ENCODE data around the gene SLC15A4.

DNA sequence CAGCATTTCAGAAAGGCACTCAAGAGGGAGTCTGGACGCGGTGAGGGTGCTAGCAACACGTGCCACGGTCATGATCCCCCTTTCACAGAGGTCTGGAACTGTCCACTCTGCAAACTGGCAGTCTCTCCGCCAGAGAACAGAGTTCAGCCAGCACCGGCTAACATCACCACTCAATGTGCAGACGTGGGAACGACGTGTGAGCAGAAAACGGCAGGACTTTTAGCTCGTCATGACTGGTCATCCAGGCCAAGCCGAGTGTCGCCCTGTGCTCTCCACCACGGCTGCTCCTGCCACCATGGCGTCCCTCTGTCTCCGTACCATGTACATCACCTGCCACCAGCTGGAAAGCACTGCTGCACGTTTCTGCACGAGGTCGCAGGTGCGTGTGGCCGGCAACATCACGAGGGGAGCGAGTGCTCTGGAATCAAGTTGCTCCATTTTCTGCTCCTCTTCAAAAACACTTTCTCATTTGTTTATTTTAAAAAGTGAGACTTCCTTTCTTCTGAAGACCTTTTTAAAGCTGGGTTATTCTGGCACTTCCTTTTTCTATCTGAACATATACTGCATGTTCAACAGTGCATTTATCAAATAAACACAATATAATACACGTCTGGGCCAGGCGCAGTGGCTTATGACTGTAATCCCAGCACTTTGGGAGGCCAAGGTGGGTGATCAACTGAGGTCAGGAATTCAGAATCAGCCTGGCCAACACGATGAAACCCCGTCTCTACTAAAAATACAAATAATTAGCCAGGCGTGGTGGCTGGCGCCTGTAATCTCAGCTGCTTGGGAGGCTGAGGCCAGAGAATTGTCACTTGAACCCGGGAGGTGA, 28.0 kb downstream of the SLC15A4 start:
- TF ChIP-seq, protein P1, sequence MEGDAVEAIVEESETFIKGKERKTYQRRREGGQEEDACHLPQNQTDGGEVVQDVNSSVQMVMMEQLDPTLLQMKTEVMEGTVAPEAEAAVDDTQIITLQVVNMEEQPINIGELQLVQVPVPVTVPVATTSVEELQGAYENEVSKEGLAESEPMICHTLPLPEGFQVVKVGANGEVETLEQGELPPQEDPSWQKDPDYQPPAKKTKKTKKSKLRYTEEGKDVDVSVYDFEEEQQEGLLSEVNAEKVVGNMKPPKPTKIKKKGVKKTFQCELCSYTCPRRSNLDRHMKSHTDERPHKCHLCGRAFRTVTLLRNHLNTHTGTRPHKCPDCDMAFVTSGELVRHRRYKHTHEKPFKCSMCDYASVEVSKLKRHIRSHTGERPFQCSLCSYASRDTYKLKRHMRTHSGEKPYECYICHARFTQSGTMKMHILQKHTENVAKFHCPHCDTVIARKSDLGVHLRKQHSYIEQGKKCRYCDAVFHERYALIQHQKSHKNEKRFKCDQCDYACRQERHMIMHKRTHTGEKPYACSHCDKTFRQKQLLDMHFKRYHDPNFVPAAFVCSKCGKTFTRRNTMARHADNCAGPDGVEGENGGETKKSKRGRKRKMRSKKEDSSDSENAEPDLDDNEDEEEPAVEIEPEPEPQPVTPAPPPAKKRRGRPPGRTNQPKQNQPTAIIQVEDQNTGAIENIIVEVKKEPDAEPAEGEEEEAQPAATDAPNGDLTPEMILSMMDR (IDR thresholded peaks at IDR 0.05), result no peak
- TF ChIP-seq POLR2A (IDR thresholded peaks at IDR 0.05; ENCODE audit: low read depth), result no peak
- TF ChIP-seq EP300 (IDR thresholded peaks at IDR 0.05), result no peak
